SHP77 treated with DMSO at 0.1 percent for 48 hours (cell line): ENCODE data around the gene MAST2.
"Not testable (repeated sequence)": the region's sequence is repeated elsewhere in the genome, so short reads cannot be mapped to it uniquely, and the experiment has no call there.

ENCODE experiments used
- DNase-seq: peaks from one replicate; lab custom pipeline; 2025; lab: John Stamatoyannopoulos, UW

Gene MAST2

GRCh38 chr1:45894331-45894730, 90.9 kb downstream of the MAST2 start:
- DNase-seq: no peak

GRCh38 chr1:45894921-45895320, 91.5 kb downstream of the MAST2 start:
- no peak for DNase-seq

GRCh38 chr1:45895406-45895805, 92.0 kb downstream of the MAST2 start:
- DNase-seq: no peak

- no peak for DNase-seq
Observed at GRCh38 chr1:45906883-45907282, 103.5 kb downstream of the MAST2 start.

- no peak for DNase-seq
Observed at GRCh38 chr1:45908611-45909140, 105.3 kb downstream of the MAST2 start.

- DNase-seq: no peak
Observed at GRCh38 chr1:45911634-45912033, 108.2 kb downstream of the MAST2 start.

GRCh38 chr1:45913183-45913683, 109.8 kb downstream of the MAST2 start:
- DNase-seq: no peak

GRCh38 chr1:45913731-45914501, 110.5 kb downstream of the MAST2 start:
- DNase-seq: no peak

GRCh38 chr1:45914836-45915235, 111.4 kb downstream of the MAST2 start:
- DNase-seq: no peak

GRCh38 chr1:45922374-45922773, 119.0 kb downstream of the MAST2 start:
- DNase-seq: no peak

- DNase-seq: no peak
Observed at GRCh38 chr1:45922813-45923212, 119.4 kb downstream of the MAST2 start.

GRCh38 chr1:45923343-45923742, 119.9 kb downstream of the MAST2 start:
- DNase-seq: no peak

- no peak for DNase-seq
Observed at GRCh38 chr1:45924736-45925135, 121.3 kb downstream of the MAST2 start.

- DNase-seq: no peak
Observed at GRCh38 chr1:45925728-45926287, 122.4 kb downstream of the MAST2 start.

GRCh38 chr1:45926330-45926729, 122.9 kb downstream of the MAST2 start:
- no peak for DNase-seq

GRCh38 chr1:45927231-45927915, 124.0 kb downstream of the MAST2 start:
- DNase-seq: not testable (repeated sequence)

- DNase-seq: no peak
Observed at GRCh38 chr1:45928486-45929205, 125.2 kb downstream of the MAST2 start.

GRCh38 chr1:45929257-45929687, 125.9 kb downstream of the MAST2 start:
- DNase-seq: no peak

- no peak for DNase-seq
Observed at GRCh38 chr1:45930258-45931150, 127.1 kb downstream of the MAST2 start.

GRCh38 chr1:45932205-45932604, 128.8 kb downstream of the MAST2 start:
- DNase-seq: not testable (repeated sequence)

GRCh38 chr1:45934947-45935346, 131.5 kb downstream of the MAST2 start:
- DNase-seq: no peak
